ENCODE results near the gene PIGO. TPM values are rescaled to one million over a fixed set of nuclear protein-coding genes. Genes with fewer than 3 reads are reported as not detected.
A peak's percentile ranks its signal among the peaks of the same experiment; 100 is the strongest.

The PIGO gene
- total RNA-seq, 2 experiments from 2014 or later = 17.5 to 18.9 TPM

- Mint-ChIP-seq H3K4me3 (peak within 1 kb of the TSS; percentile 92), H3K27ac (peak within 1 kb of the TSS; percentile 89), H3K4me1 (ENCODE audit: low read depth) (peaks cover 36% of the 10 kb centered on the region), H3K27me3 (no peaks in the 10 kb centered on the region), H3K36me3 (ENCODE audit: low read depth) (peaks cover 58% of the 10 kb centered on the region), H3K9me3 (no peaks in the 10 kb centered on the region)
- no peaks in the 10 kb centered on the region for H3K27me3 ChIP-seq (ENCODE audit: control insufficient read depth in 1 of 2, insufficient read depth in 2 of 2, low read length in 2 of 2)
- H3K9me3 ChIP-seq (ENCODE audit: control insufficient read depth in 1 of 2, insufficient read depth in 1 of 2, low read length in 2 of 2) = no peaks in the 10 kb centered on the region
- DNase-seq (peak; percentile 84 to 97 (median 90)), ATAC-seq (ENCODE audit: poor library complexity) (peak; percentile 98)
- peak within 1 kb of the TSS; percentile 77 to 94 for H3K27ac ChIP-seq (ENCODE audit: low read depth in 1 of 2, low read length in 2 of 2)
- TF ChIP-seq, protein P1, sequence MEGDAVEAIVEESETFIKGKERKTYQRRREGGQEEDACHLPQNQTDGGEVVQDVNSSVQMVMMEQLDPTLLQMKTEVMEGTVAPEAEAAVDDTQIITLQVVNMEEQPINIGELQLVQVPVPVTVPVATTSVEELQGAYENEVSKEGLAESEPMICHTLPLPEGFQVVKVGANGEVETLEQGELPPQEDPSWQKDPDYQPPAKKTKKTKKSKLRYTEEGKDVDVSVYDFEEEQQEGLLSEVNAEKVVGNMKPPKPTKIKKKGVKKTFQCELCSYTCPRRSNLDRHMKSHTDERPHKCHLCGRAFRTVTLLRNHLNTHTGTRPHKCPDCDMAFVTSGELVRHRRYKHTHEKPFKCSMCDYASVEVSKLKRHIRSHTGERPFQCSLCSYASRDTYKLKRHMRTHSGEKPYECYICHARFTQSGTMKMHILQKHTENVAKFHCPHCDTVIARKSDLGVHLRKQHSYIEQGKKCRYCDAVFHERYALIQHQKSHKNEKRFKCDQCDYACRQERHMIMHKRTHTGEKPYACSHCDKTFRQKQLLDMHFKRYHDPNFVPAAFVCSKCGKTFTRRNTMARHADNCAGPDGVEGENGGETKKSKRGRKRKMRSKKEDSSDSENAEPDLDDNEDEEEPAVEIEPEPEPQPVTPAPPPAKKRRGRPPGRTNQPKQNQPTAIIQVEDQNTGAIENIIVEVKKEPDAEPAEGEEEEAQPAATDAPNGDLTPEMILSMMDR (IDR thresholded peaks at IDR 0.05) = no peak
- intact Hi-C loops (cut with DNase I, micrococcal nuclease) = loop anchor here (1.0 to 10.0 kb wide), 6 partner anchors 8 to 1662 kb away; partner anchors contain the start of genes ATOSB (in 1 of the 2), CREB3 (in 1 of the 2) and TLN1 (in 1 of the 2)
- H3K4me1 ChIP-seq (ENCODE audit: insufficient read depth, low read length) = peaks cover 28% of the 10 kb centered on the region
- H3K4me3 ChIP-seq (ENCODE audit: low read length) = peak within 1 kb of the TSS; percentile 99
- CTCF ChIA-PET = interaction anchor here (0.9 to 2.9 kb wide), 6 partner anchors 9 to 203 kb away, joined by 3 to 28 read pairs (median 4); partner anchors contain the start of genes ATOSB and FANCG
- POLR2A ChIA-PET = interaction anchor here (0.6 to 3.8 kb wide), 8 partner anchors 8 to 1055 kb away, joined by 3 to 50 read pairs (median 5); partner anchors contain the start of genes ATOSB, FANCG, UBAP2 and VCP
- peaks cover 57% of the 10 kb centered on the region for H3K36me3 ChIP-seq (ENCODE audit: insufficient read depth, low read length)
These were observed 6.6 kb upstream of the PIGO start, which contains the start of gene STOML2 for GRCh38 chr9:35102769-35103659. STOML2 (minus strand) TSS chr9:35103131; CDS start chr9:35103094, 37 bp downstream.

DNA sequence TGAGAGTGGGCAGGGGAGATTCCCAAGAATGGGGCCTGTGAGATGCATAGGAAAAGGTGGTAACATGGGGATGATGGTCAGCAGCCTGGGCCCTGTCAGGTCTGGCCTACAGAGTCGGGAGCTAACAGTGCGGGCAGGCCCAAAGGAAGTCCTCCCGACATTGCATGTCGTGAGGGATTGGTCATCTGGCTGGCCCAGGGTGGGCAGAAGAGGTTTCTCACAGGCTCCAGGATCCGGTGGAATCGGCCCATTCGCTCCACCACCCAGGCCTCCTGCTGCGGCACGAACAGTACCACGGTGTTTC, 6.0 kb upstream of the PIGO start:
- Mint-ChIP-seq H3K36me3 (ENCODE audit: low read depth) (peaks cover 58% of the 10 kb centered on the region), H3K4me3 (peak overlapping the region; percentile 92)
- CTCF ChIA-PET = interaction anchor here (1.0 to 2.9 kb wide), 4 partner anchors 9 to 203 kb away, joined by 3 to 28 read pairs (median 8); partner anchors contain the start of genes ATOSB and FANCG

GRCh38 chr9:35097573-35097972, 1.2 kb upstream of the PIGO start:
- no peak overlapping the region for H3K27ac ChIP-seq (ENCODE audit: low read depth in 1 of 2, low read length in 2 of 2)
- Mint-ChIP-seq H3K9me3 (no peaks in the 10 kb centered on the region), H3K27ac (peak overlapping the region; percentile 38), H3K36me3 (ENCODE audit: low read depth) (peaks cover 56% of the 10 kb centered on the region), H3K4me3 (peak overlapping the region; percentile 59), H3K27me3 (no peaks in the 10 kb centered on the region), H3K4me1 (ENCODE audit: low read depth) (peaks cover 53% of the 10 kb centered on the region)
- H3K4me1 ChIP-seq (ENCODE audit: insufficient read depth, low read length) = peaks cover 40% of the 10 kb centered on the region
- POLR2A ChIA-PET = interaction anchor here (0.6 to 3.5 kb wide), 4 partner anchors 14 to 198 kb away, joined by 5 to 13 read pairs (median 10); partner anchors contain the start of gene VCP
- H3K9me3 ChIP-seq (ENCODE audit: control insufficient read depth in 1 of 2, insufficient read depth in 1 of 2, low read length in 2 of 2) = no peaks in the 10 kb centered on the region
- TF ChIP-seq, protein P1 (IDR thresholded peaks at IDR 0.05) = no peak
- DNase-seq (no peak), ATAC-seq (ENCODE audit: poor library complexity) (no peak)
- intact Hi-C loops (cut with DNase I, micrococcal nuclease) = loop anchor here in 1 of 2 experiments (5.0 kb wide), 1 partner anchor 110 kb away; the partner anchor contains the start of gene DNAJB5
- H3K27me3 ChIP-seq (ENCODE audit: control insufficient read depth in 1 of 2, insufficient read depth in 2 of 2, low read length in 2 of 2) = no peaks in the 10 kb centered on the region
- no peak overlapping the region for H3K4me3 ChIP-seq (ENCODE audit: low read length)
- CTCF ChIA-PET = interaction anchor here (0.9 to 2.6 kb wide), 5 partner anchors 9 to 198 kb away, joined by 3 to 23 read pairs (median 6); partner anchors contain the start of genes ATOSB and VCP
- H3K36me3 ChIP-seq (ENCODE audit: insufficient read depth, low read length) = peaks cover 41% of the 10 kb centered on the region

More for the DNA sequence above, 6.0 kb upstream of the PIGO start:
- DNase-seq (no peak), ATAC-seq (ENCODE audit: poor library complexity) (peak; percentile 25)
- Mint-ChIP-seq H3K27me3 (no peaks in the 10 kb centered on the region), H3K27ac (peak overlapping the region; percentile 89), H3K4me1 (ENCODE audit: low read depth) (peaks cover 36% of the 10 kb centered on the region), H3K9me3 (no peaks in the 10 kb centered on the region)
- Histone ChIP-seq H3K4me3 (ENCODE audit: low read length) (peak overlapping the region; percentile 99), H3K27ac (ENCODE audit: low read depth in 1 of 2, low read length in 2 of 2) (peak overlapping the region; percentile 77 to 94), H3K27me3 (ENCODE audit: control insufficient read depth in 1 of 2, insufficient read depth in 2 of 2, low read length in 2 of 2) (no peaks in the 10 kb centered on the region), H3K4me1 (ENCODE audit: insufficient read depth, low read length) (peaks cover 28% of the 10 kb centered on the region), H3K36me3 (ENCODE audit: insufficient read depth, low read length) (peaks cover 51% of the 10 kb centered on the region), H3K9me3 (ENCODE audit: control insufficient read depth in 1 of 2, insufficient read depth in 1 of 2, low read length in 2 of 2) (no peaks in the 10 kb centered on the region)
- intact Hi-C loops (cut with DNase I, micrococcal nuclease) = loop anchor here in 1 of 2 experiments (5.0 to 10.0 kb wide), 3 partner anchors 435 to 1662 kb away; partner anchors contain the start of genes CREB3 and TLN1
- POLR2A ChIA-PET = interaction anchor here (1.0 to 3.8 kb wide), 5 partner anchors 8 to 31 kb away, joined by 3 to 50 read pairs (median 24); partner anchors contain the start of genes ATOSB, FANCG and VCP
- TF ChIP-seq, protein P1 (IDR thresholded peaks at IDR 0.05) = no peak
